K562 (cell line): ENCODE measurements around the gene CHCHD6. TPM values are rescaled to one million over a fixed set of nuclear protein-coding genes. Genes with fewer than 3 reads are reported as not detected.

Experiments
- LARP7 ChIP-seq: fragments of 450-650 bp; IDR thresholded peaks from 2 replicates; pipeline ENCODE4 v1.6.1; 2016
- MCM3 ChIP-seq: fragments of 450-650 bp; IDR thresholded peaks from 2 replicates; pipeline ENCODE4 v1.6.1; 2016
- MTF1 ChIP-seq: fragments of 250-450 bp; sonication (Bioruptor Pico); IDR thresholded peaks from 2 replicates; pipeline ENCODE4 v1.9.0; 2021; ENCODE audit warnings: moderate library complexity, mild to moderate bottlenecking, inconsistent platforms, borderline replicate concordance
- NCOA2 ChIP-seq, 2 experiments: fragments of 450-650 bp; IDR thresholded peaks; 2 replicates each; pipeline ENCODE4 v1.6.1; 2018; ENCODE audit warnings: mild to moderate bottlenecking in 2 of 2, moderate library complexity in 1 of 2; ENCODE audit not compliant: partially characterized antibody in 2 of 2
- RBBP5 ChIP-seq: fragments of 200-600 bp; sonication (generic); IDR thresholded peaks from 2 replicates; pipeline ENCODE4 v1.6.1; 2012; ENCODE audit warnings: borderline replicate concordance, mild to moderate bottlenecking, low read length, control low read depth, inconsistent platforms; ENCODE audit not compliant: insufficient read depth, poor library complexity, severe bottlenecking
- RNF219 ChIP-seq: fragments of 250-450 bp; sonication (Bioruptor Pico); IDR thresholded peaks from 2 replicates; pipeline ENCODE4 v1.5.0; 2022; ENCODE audit warnings: mild to moderate bottlenecking
- ZNF695 ChIP-seq: fragments of 450-650 bp; formaldehyde crosslinking; IDR thresholded peaks from 2 replicates; pipeline ENCODE4 v1.4.0; 2020; ENCODE audit warnings: mild to moderate bottlenecking, moderate library complexity
- polyA plus RNA-seq, 8 experiments: library from polyadenylated mRNA; depleted of rRNA in 4 of 8; stranded (reverse) in 5 of 8; unstranded in 3 of 8; fragments of >200 nt; fragmentation: Nextera tagmentation in 2 of 8; fragmentation: Illumina TruSeq in 1 of 8; extraction: Ambion mirVana in 2 of 8; extraction: Trizol in 1 of 8; gene quantifications; 2 replicates each; pipeline versions ENCODE4 v1.2.1 to v1.2.3, GENCODE V29; 2011 to 2014; ENCODE audit warnings: inconsistent platforms in 1 of 8, missing spikeins in 1 of 8
- total RNA-seq, 7 experiments: library from RNA; depleted of rRNA in 6 of 7; stranded (reverse); fragments of >200 nt in 6 of 7; fragmentation: Illumina TruSeq in 2 of 7; extraction: Trizol in 2 of 7; gene quantifications; 2 replicates each; pipeline versions ENCODE4 v1.2.1 to v1.2.3, GENCODE V29; 2011 to 2021; ENCODE audit warnings: low replicate concordance in 1 of 7
- TF ChIP-seq, protein P1 (sequence below), 2 experiments: fragments of 450-650 bp in 1 of 2; sonication (generic) in 1 of 2; formaldehyde crosslinking in 1 of 2; IDR thresholded peaks in 1 of 2; conservative IDR thresholded peaks in 1 of 2; 2 replicates each; pipeline versions ENCODE4 v1.6.1 to v1.8.1; 2016 to 2023; ENCODE audit warnings: mild to moderate bottlenecking in 2 of 2, moderate library complexity in 2 of 2, inconsistent platforms in 1 of 2, missing genetic modification reagents in 1 of 2

Gene CHCHD6
- total and polyA plus RNA-seq, 9 of the 15 experiments (the other 6 are each of a cell fraction or from before 2014, with no cell fraction given), result 4.6 to 18.6 (median 10.9) TPM

GRCh38 chr3:126849768-126850167 lies 145.7 kb downstream of the CHCHD6 start (continued):
- TF ChIP-seq RBBP5, result no peak
- TF ChIP-seq, protein P1, sequence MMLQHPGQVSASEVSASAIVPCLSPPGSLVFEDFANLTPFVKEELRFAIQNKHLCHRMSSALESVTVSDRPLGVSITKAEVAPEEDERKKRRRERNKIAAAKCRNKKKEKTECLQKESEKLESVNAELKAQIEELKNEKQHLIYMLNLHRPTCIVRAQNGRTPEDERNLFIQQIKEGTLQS (IDR thresholded peaks at IDR 0.05), result no peak
- TF ChIP-seq, protein P1 (CRISPR knock-in tag; conservative IDR thresholded peaks at IDR 0.05), result no peak
- TF ChIP-seq NCOA2 (IDR thresholded peaks at IDR 0.05; ENCODE audit: partially characterized antibody in 2 of 2), result no peak
- TF ChIP-seq MCM3, result no peak
- TF ChIP-seq ZNF695 (CRISPR knock-in tag), result no peak
- no peak for TF ChIP-seq LARP7
- TF ChIP-seq RNF219 (CRISPR knock-in tag), result no peak
- no peak for TF ChIP-seq MTF1 (CRISPR knock-in tag)
